ENCODE measurements around the gene CEP295NL.
"Not testable (repeated sequence)": the region's sequence is repeated elsewhere in the genome, so short reads cannot be mapped to it uniquely, and the experiment has no call there.

CEP295NL gene

GRCh38 chr17:78884148-78884825 lies 18.7 kb downstream of the CEP295NL start:
- peaks cover 56% of the 10 kb centered on the region for H3K4me1 ChIP-seq (ENCODE audit: control insufficient read depth, insufficient read depth, low read length)
- no peaks in the 10 kb centered on the region for H3K27me3 ChIP-seq (replicated peaks; ENCODE audit: control insufficient read depth, insufficient read depth, low read length)
- DNase-seq (ENCODE audit: low read depth), result peak; percentile 32
- H3K9ac ChIP-seq (ENCODE audit: low read length), result peak overlapping the region; percentile 93
- peak overlapping the region; percentile 74 for H3K4me3 ChIP-seq (ENCODE audit: low read length)
- no peaks in the 10 kb centered on the region for H3K9me3 ChIP-seq (ENCODE audit: control insufficient read depth, low read length)
- peaks cover 10% of the 10 kb centered on the region for H3K36me3 ChIP-seq (ENCODE audit: control insufficient read depth, insufficient read depth, low read length, severe bottlenecking)

- Histone ChIP-seq H3K4me3 (ENCODE audit: low read length) (peak overlapping the region; percentile 74), H3K4me1 (ENCODE audit: control insufficient read depth, insufficient read depth, low read length) (peaks cover 58% of the 10 kb centered on the region), H3K36me3 (ENCODE audit: control insufficient read depth, insufficient read depth, low read length, severe bottlenecking) (peaks cover 13% of the 10 kb centered on the region), H3K9me3 (ENCODE audit: control insufficient read depth, low read length) (no peaks in the 10 kb centered on the region), H3K27me3 (replicated peaks; ENCODE audit: control insufficient read depth, insufficient read depth, low read length) (no peaks in the 10 kb centered on the region), H3K9ac (ENCODE audit: low read length) (peak overlapping the region; percentile 93)
- DNase-seq (ENCODE audit: low read depth), result peak; percentile 94
These were observed 19.4 kb downstream of the CEP295NL start for GRCh38 chr17:78883533-78884131.

GRCh38 chr17:78883089-78883532 lies 19.9 kb downstream of the CEP295NL start:
- H3K9me3 ChIP-seq (ENCODE audit: control insufficient read depth, low read length), result no peaks in the 10 kb centered on the region
- H3K4me3 ChIP-seq (ENCODE audit: low read length), result peak overlapping the region; percentile 74
- H3K27me3 ChIP-seq (replicated peaks; ENCODE audit: control insufficient read depth, insufficient read depth, low read length), result no peaks in the 10 kb centered on the region
- peaks cover 61% of the 10 kb centered on the region for H3K4me1 ChIP-seq (ENCODE audit: control insufficient read depth, insufficient read depth, low read length)
- peak overlapping the region; percentile 93 for H3K9ac ChIP-seq (ENCODE audit: low read length)
- peak; percentile 87 for DNase-seq (ENCODE audit: low read depth)
- peaks cover 16% of the 10 kb centered on the region for H3K36me3 ChIP-seq (ENCODE audit: control insufficient read depth, insufficient read depth, low read length, severe bottlenecking)

- H3K9ac ChIP-seq (ENCODE audit: low read length), result peak overlapping the region; percentile 93
- H3K4me1 ChIP-seq (ENCODE audit: control insufficient read depth, insufficient read depth, low read length), result peaks cover 61% of the 10 kb centered on the region
- DNase-seq (ENCODE audit: low read depth), result no peak
- peaks cover 19% of the 10 kb centered on the region for H3K36me3 ChIP-seq (ENCODE audit: control insufficient read depth, insufficient read depth, low read length, severe bottlenecking)
- H3K9me3 ChIP-seq (ENCODE audit: control insufficient read depth, low read length), result no peaks in the 10 kb centered on the region
- peak overlapping the region; percentile 49 for H3K4me3 ChIP-seq (ENCODE audit: low read length)
- H3K27me3 ChIP-seq (replicated peaks; ENCODE audit: control insufficient read depth, insufficient read depth, low read length), result no peaks in the 10 kb centered on the region
These were observed 20.4 kb downstream of the CEP295NL start for GRCh38 chr17:78882540-78883088.

DNA sequence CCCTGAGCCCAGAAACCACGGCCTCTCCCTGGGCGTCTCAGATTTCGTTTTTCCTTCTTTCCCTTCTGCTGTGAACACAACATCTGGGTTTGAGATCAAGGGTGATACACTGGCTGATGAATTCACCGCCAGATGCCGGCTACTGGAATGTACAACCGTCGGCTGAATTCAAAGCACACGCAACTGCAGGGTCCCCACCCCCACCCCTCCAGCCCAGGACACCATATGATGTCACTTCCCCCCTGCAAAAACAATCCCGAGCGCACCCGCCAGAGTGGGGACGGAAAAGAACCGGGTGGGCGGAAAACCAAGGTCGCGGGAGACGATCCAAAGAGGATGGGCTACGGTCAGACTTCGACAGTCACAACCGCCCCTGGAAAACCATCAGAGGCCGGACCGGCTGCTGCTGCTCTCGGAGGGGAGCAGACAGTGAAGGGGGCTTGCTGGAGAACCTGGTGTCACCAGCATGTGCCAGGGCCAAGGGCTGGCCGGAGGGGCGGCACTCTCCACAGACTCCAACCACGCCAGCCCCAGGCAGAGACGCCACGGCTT lies 23.3 kb downstream of the CEP295NL start:
- Histone ChIP-seq H3K4me3 (ENCODE audit: low read length) (peak overlapping the region; percentile 54), H3K9me3 (ENCODE audit: control insufficient read depth, low read length) (no peaks in the 10 kb centered on the region), H3K27me3 (replicated peaks; ENCODE audit: control insufficient read depth, insufficient read depth, low read length) (no peaks in the 10 kb centered on the region), H3K4me1 (ENCODE audit: control insufficient read depth, insufficient read depth, low read length) (peaks cover 56% of the 10 kb centered on the region), H3K9ac (ENCODE audit: low read length) (peak overlapping the region; percentile 76), H3K36me3 (ENCODE audit: control insufficient read depth, insufficient read depth, low read length, severe bottlenecking) (peaks cover 10% of the 10 kb centered on the region)
- peak; percentile 97 for DNase-seq (ENCODE audit: low read depth)

DNA sequence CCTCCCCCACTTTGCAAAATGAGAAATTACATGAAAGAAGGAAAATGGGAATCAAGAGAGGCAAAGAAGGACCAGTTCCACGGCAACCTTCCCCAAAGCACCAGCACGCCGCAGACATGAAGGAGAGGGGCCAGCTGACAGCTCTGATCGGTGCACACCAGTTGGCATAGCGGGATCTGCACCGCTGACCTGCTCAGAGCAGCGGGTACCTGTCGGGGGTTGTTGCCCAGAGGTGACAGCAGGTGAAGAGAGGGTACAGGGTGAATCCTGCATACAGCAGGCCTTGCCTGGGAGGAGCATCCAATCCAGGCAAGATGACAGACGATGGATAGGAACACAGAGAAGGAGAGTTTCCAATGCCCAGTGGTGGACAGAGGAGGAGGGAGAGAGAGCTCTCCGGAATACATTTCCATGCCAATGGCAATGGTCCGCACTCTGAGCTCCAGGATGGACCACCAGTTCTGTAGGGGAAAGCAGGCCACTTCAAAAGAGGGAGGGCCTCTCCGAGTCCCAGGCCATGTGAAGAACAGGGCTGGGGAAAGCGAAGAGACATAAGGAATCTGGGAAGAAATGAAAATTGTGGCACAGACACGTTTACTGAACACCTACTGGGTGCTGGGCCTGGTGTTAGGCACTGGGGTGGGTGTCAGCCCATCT lies 24.0 kb downstream of the CEP295NL start:
- Histone ChIP-seq H3K4me3 (ENCODE audit: low read length) (peak overlapping the region; percentile 54), H3K9me3 (ENCODE audit: control insufficient read depth, low read length) (no peaks in the 10 kb centered on the region), H3K36me3 (ENCODE audit: control insufficient read depth, insufficient read depth, low read length, severe bottlenecking) (peaks cover 11% of the 10 kb centered on the region), H3K4me1 (ENCODE audit: control insufficient read depth, insufficient read depth, low read length) (peaks cover 48% of the 10 kb centered on the region), H3K27me3 (replicated peaks; ENCODE audit: control insufficient read depth, insufficient read depth, low read length) (no peaks in the 10 kb centered on the region), H3K9ac (ENCODE audit: low read length) (peak overlapping the region; percentile 76)
- DNase-seq (ENCODE audit: low read depth), result no peak

GRCh38 chr17:78878261-78878660 lies 24.7 kb downstream of the CEP295NL start:
- Histone ChIP-seq H3K4me1 (ENCODE audit: control insufficient read depth, insufficient read depth, low read length) (peaks cover 43% of the 10 kb centered on the region), H3K4me3 (ENCODE audit: low read length) (no peak overlapping the region), H3K9me3 (ENCODE audit: control insufficient read depth, low read length) (no peaks in the 10 kb centered on the region), H3K9ac (ENCODE audit: low read length) (no peak overlapping the region), H3K36me3 (ENCODE audit: control insufficient read depth, insufficient read depth, low read length, severe bottlenecking) (peaks cover 18% of the 10 kb centered on the region), H3K27me3 (replicated peaks; ENCODE audit: control insufficient read depth, insufficient read depth, low read length) (no peaks in the 10 kb centered on the region)
- DNase-seq (ENCODE audit: low read depth), result no peak

- not testable (repeated sequence) for H3K27me3 ChIP-seq (replicated peaks; ENCODE audit: control insufficient read depth, insufficient read depth, low read length); H3K4me3 ChIP-seq (ENCODE audit: low read length); DNase-seq (ENCODE audit: low read depth); H3K9ac ChIP-seq (ENCODE audit: low read length); H3K9me3 ChIP-seq (ENCODE audit: control insufficient read depth, low read length)
- Histone ChIP-seq H3K36me3 (ENCODE audit: control insufficient read depth, insufficient read depth, low read length, severe bottlenecking) (peaks cover 30% of the 10 kb centered on the region), H3K4me1 (ENCODE audit: control insufficient read depth, insufficient read depth, low read length) (peaks cover 31% of the 10 kb centered on the region)
These were observed 26.0 kb downstream of the CEP295NL start for GRCh38 chr17:78876954-78877517.

DNA sequence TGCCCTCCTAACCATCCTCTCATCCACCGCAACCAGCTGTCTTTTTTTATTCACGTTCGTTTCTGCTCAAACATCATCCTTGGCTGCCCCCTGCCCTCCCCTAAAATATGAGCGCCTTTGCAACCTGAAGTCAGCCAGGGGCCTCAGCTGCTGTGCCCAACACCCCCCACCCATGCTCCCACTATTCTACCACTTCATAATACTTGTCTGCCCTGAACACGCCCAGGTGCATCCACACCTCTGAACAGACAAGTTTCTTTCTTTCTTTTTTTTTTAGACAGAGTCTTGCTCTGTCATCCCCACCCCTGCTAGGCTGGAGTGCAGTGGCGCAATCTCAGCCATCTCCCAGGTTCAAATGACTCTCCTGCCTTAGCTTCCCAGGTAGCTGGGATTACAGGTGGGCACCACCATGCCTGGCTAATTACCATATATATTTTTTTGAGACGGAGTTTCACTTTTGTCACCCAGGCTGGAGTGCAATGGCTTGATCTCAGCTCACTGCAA lies 26.9 kb downstream of the CEP295NL start:
- no peak for DNase-seq (ENCODE audit: low read depth)
- no peaks in the 10 kb centered on the region for H3K9me3 ChIP-seq (ENCODE audit: control insufficient read depth, low read length)
- peaks cover 31% of the 10 kb centered on the region for H3K4me1 ChIP-seq (ENCODE audit: control insufficient read depth, insufficient read depth, low read length)
- no peak overlapping the region for H3K9ac ChIP-seq (ENCODE audit: low read length)
- H3K4me3 ChIP-seq (ENCODE audit: low read length), result no peak overlapping the region
- H3K36me3 ChIP-seq (ENCODE audit: control insufficient read depth, insufficient read depth, low read length, severe bottlenecking), result peaks cover 38% of the 10 kb centered on the region
- no peaks in the 10 kb centered on the region for H3K27me3 ChIP-seq (replicated peaks; ENCODE audit: control insufficient read depth, insufficient read depth, low read length)

- H3K4me3 ChIP-seq (ENCODE audit: low read length), result no peak overlapping the region
- peak; percentile 29 for DNase-seq (ENCODE audit: low read depth)
- no peaks in the 10 kb centered on the region for H3K27me3 ChIP-seq (replicated peaks; ENCODE audit: control insufficient read depth, insufficient read depth, low read length)
- H3K9me3 ChIP-seq (ENCODE audit: control insufficient read depth, low read length), result no peaks in the 10 kb centered on the region
- H3K9ac ChIP-seq (ENCODE audit: low read length), result no peak overlapping the region
- H3K36me3 ChIP-seq (ENCODE audit: control insufficient read depth, insufficient read depth, low read length, severe bottlenecking), result peaks cover 44% of the 10 kb centered on the region
- H3K4me1 ChIP-seq (ENCODE audit: control insufficient read depth, insufficient read depth, low read length), result peaks cover 31% of the 10 kb centered on the region
These were observed 27.5 kb downstream of the CEP295NL start for GRCh38 chr17:78875363-78876093.
